Endothelial cell of umbilical vein (primary cell): Measurements from ENCODE around the gene CD48. TPM values are rescaled to one million over a fixed set of nuclear protein-coding genes. Genes with fewer than 3 reads are reported as not detected.

Experiments
- BruUV-seq: library from RNA; stranded (reverse); fragments of 400-500 nt; replicated peaks from 2 replicates; lab custom pipeline; 2021; lab: Mats Ljungman, UMichigan
- CTCF ChIA-PET: fragments of 300-600, 350-600 bp; sonication (Branson Sonifier 250); formaldehyde crosslinking; loops from one replicate; lab custom pipeline; 2021; ENCODE audit warnings: antibody characterized with exemption, inconsistent platforms; lab: Charles Lee
- POLR2A ChIA-PET: fragments of 300-600, 350-600 bp; sonication (Branson Sonifier 250); formaldehyde crosslinking; loops from one replicate; lab custom pipeline; 2021; ENCODE audit warnings: antibody characterized with exemption, inconsistent platforms; lab: Charles Lee
- DNase-seq: peaks from one replicate; pipeline ENCODE4 v3.0.0-alpha.2; 2011; ENCODE audit warnings: low read depth, low spot score
- FAIRE-seq: peaks from 2 replicates; lab custom pipeline; 2011; peaks lifted over from hg19 to GRCh38; lab: Jason Lieb, UNC
- H2AFZ ChIP-seq: 2 replicates; pipeline ENCODE4 v1.6.0; 2012; ENCODE audit warnings: low read depth, low read length, control low read depth, inconsistent platforms
- H3K27ac ChIP-seq: 2 replicates; pipeline ENCODE4 v1.5.1; 2011; ENCODE audit warnings: low read depth, mild to moderate bottlenecking, control low read depth, low read length, moderate library complexity; ENCODE audit not compliant: insufficient read depth
- H3K27me3 ChIP-seq, 2 experiments: 2 replicates each; pipeline versions ENCODE4 v1.6.0 to v1.6.1; 2011; ENCODE audit warnings: low read length in 2 of 2, mixed read lengths in 1 of 2; ENCODE audit not compliant: control insufficient read depth in 2 of 2, insufficient read depth in 2 of 2
- H3K36me3 ChIP-seq, 2 experiments: 2 replicates in 1 of 2; 3 replicates in 1 of 2; pipeline ENCODE4 v1.5.1; 2011; ENCODE audit warnings: low read length in 2 of 2, mild to moderate bottlenecking in 1 of 2, moderate library complexity in 1 of 2; ENCODE audit not compliant: control insufficient read depth in 2 of 2, insufficient read depth in 2 of 2; ENCODE audit errors: extremely low read depth in 1 of 2
- H3K4me1 ChIP-seq: 3 replicates; pipeline ENCODE4 v1.5.1; 2011; ENCODE audit warnings: mild to moderate bottlenecking, low read length; ENCODE audit not compliant: control insufficient read depth, insufficient read depth; ENCODE audit errors: extremely low read depth
- H3K4me2 ChIP-seq: 2 replicates; pipeline ENCODE4 v1.6.1; 2011; ENCODE audit warnings: low read length, control low read depth, mixed read lengths; ENCODE audit not compliant: insufficient read depth
- H3K4me3 ChIP-seq, 3 experiments: fragments of 200-600 bp in 1 of 3; sonication (generic), shearing (Covaris generic) in 1 of 3; replicated peaks in 1 of 3; 2 replicates each; pipeline ENCODE4 v1.5.1; 2011 to 2016; ENCODE audit warnings: control low read depth in 3 of 3, low read length in 3 of 3, mild to moderate bottlenecking in 2 of 3, inconsistent platforms in 1 of 3, low read depth in 1 of 3, moderate library complexity in 1 of 3; ENCODE audit not compliant: insufficient read depth in 1 of 3
- H3K79me2 ChIP-seq: 2 replicates; pipeline ENCODE4 v1.6.0; 2012; ENCODE audit warnings: low read length, inconsistent platforms; ENCODE audit not compliant: control insufficient read depth, insufficient read depth
- H3K9ac ChIP-seq: replicated peaks from 2 replicates; pipeline ENCODE3; 2011; ENCODE audit warnings: low read length, control low read depth; ENCODE audit not compliant: insufficient read depth; ENCODE audit errors: extremely low read depth
- H3K9me1 ChIP-seq: replicated peaks from 3 replicates; pipeline ENCODE4 v1.6.0; 2011; ENCODE audit warnings: mild to moderate bottlenecking, low read length; ENCODE audit not compliant: control insufficient read depth, insufficient read depth; ENCODE audit errors: extremely low read depth
- H3K9me3 ChIP-seq: replicated peaks from 2 replicates; pipeline ENCODE4 v1.5.1; 2012; ENCODE audit warnings: low read length, inconsistent platforms; ENCODE audit not compliant: control insufficient read depth, insufficient read depth
- H4K20me1 ChIP-seq: replicated peaks from 2 replicates; pipeline ENCODE3; 2011; ENCODE audit warnings: mild to moderate bottlenecking, low read length; ENCODE audit not compliant: control insufficient read depth, insufficient read depth; ENCODE audit errors: extremely low read depth
- EZH2 ChIP-seq: IDR thresholded peaks from 2 replicates; pipeline ENCODE4 v1.6.1; 2012; ENCODE audit warnings: borderline replicate concordance, low read depth, mild to moderate bottlenecking, moderate library complexity, low read length, inconsistent platforms; ENCODE audit not compliant: severe bottlenecking
- FOS ChIP-seq: IDR thresholded peaks from 2 replicates; pipeline ENCODE4 v1.6.1; 2011; ENCODE audit warnings: mild to moderate bottlenecking, low read length, moderate library complexity, borderline replicate concordance; ENCODE audit not compliant: insufficient read depth
- GATA2 ChIP-seq: IDR thresholded peaks from 2 replicates; pipeline ENCODE4 v1.7.0; 2011; ENCODE audit warnings: low read depth, mild to moderate bottlenecking, moderate library complexity, mixed read lengths, low read length; ENCODE audit not compliant: insufficient read length, insufficient read depth
- JUN ChIP-seq: IDR thresholded peaks from 2 replicates; pipeline ENCODE4 v1.6.1; 2011; ENCODE audit warnings: borderline replicate concordance, low read depth; ENCODE audit not compliant: insufficient read length, insufficient read depth
- MYC ChIP-seq: IDR thresholded peaks from one replicate; pipeline ENCODE4 v1.6.1; 2011; ENCODE audit warnings: mild to moderate bottlenecking, low read depth, low read length
- POLR2A ChIP-seq: IDR thresholded peaks from 2 replicates; pipeline ENCODE4 v1.6.1; 2012; ENCODE audit warnings: low read depth, mild to moderate bottlenecking, control low read depth, low read length
- POLR2AphosphoS5 ChIP-seq: IDR thresholded peaks from 2 replicates; pipeline ENCODE4 v1.6.1; 2012; ENCODE audit warnings: low read depth, mild to moderate bottlenecking, control low read depth, low read length, moderate library complexity; ENCODE audit not compliant: insufficient read depth
- dilution Hi-C: fragments of 300-500 bp; cut with MboI; formaldehyde crosslinking; loops from one replicate; pipeline ENCODE4 v1.15.0; 2019; ENCODE audit warnings: low sequenced_read_pairs; ENCODE audit not compliant: extremely low pct_ligation_motif_present
- intact Hi-C: fragments of 100-400 bp; cut with micrococcal nuclease; formaldehyde crosslinking; loops from one replicate; pipeline ENCODE4 v1.10.0; 2022
- polyA plus RNA-seq, 4 experiments: library from polyadenylated mRNA; depleted of rRNA in 3 of 4; stranded (reverse) in 3 of 4; unstranded in 1 of 4; fragments of >200 nt; gene quantifications; 2 replicates each; pipeline versions ENCODE4 v1.2.1 to v1.2.3, GENCODE V29; 2011 to 2012; ENCODE audit warnings: missing spikeins in 1 of 4
- total RNA-seq: library from RNA; stranded (reverse); gene quantifications from 2 replicates; pipeline ENCODE4 v1.2.3, GENCODE V29; 2021
- TF ChIP-seq, protein P1 (sequence below), 2 donors: IDR thresholded peaks; 1 replicate in 1 of 2; 2 replicates in 1 of 2; pipeline ENCODE4 v1.5.1; 2011; ENCODE audit warnings: low read length in 2 of 2, mild to moderate bottlenecking in 2 of 2, moderate library complexity in 2 of 2, control low read depth in 1 of 2, inconsistent platforms in 1 of 2, low read depth in 1 of 2; ENCODE audit not compliant: insufficient read depth in 1 of 2; ENCODE audit errors: extremely low read depth in 1 of 2
- TF ChIP-seq, protein P2 (sequence below): IDR thresholded peaks from 2 replicates; pipeline ENCODE4 v1.6.1; 2011; ENCODE audit not compliant: insufficient read depth, insufficient read length

CD48 gene
- total and polyA plus RNA-seq, 2 donors (not counting 3 experiments of a cell fraction or from before 2014, with no cell fraction given), result not detected

GRCh38 chr1:160722726-160723125 is 11.1 kb upstream of the CD48 start:
- dilution Hi-C loops, result no loop called here
- H4K20me1 ChIP-seq, result no peaks in the 10 kb centered on the region
- FAIRE-seq, result no peak
- POLR2A ChIA-PET, result no interaction called here
- no peaks in the 10 kb centered on the region for H3K9me3 ChIP-seq
- no peaks in the 10 kb centered on the region for H3K9me1 ChIP-seq
- no peaks in the 10 kb centered on the region for H3K79me2 ChIP-seq
- no peak overlapping the region for H3K4me2 ChIP-seq
- DNase-seq, result no peak
- CTCF ChIA-PET, result interaction anchor here (0.9 kb wide), 1 partner anchor 11 kb away, joined by 3 read pairs; no protein-coding TSS in a partner anchor
- H3K4me1 ChIP-seq, result no peaks in the 10 kb centered on the region
- TF ChIP-seq POLR2A (no peak), FOS (no peak), GATA2 (no peak), MYC (no peak), EZH2 (no peak), JUN (no peak), POLR2AphosphoS5 (no peak)
- TF ChIP-seq, protein P1, sequence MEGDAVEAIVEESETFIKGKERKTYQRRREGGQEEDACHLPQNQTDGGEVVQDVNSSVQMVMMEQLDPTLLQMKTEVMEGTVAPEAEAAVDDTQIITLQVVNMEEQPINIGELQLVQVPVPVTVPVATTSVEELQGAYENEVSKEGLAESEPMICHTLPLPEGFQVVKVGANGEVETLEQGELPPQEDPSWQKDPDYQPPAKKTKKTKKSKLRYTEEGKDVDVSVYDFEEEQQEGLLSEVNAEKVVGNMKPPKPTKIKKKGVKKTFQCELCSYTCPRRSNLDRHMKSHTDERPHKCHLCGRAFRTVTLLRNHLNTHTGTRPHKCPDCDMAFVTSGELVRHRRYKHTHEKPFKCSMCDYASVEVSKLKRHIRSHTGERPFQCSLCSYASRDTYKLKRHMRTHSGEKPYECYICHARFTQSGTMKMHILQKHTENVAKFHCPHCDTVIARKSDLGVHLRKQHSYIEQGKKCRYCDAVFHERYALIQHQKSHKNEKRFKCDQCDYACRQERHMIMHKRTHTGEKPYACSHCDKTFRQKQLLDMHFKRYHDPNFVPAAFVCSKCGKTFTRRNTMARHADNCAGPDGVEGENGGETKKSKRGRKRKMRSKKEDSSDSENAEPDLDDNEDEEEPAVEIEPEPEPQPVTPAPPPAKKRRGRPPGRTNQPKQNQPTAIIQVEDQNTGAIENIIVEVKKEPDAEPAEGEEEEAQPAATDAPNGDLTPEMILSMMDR (IDR thresholded peaks at IDR 0.05; ENCODE audit: extremely low read depth in 1 of 2, insufficient read depth in 1 of 2, low read depth in 1 of 2, low read length in 2 of 2), result no peak
- TF ChIP-seq, protein P2, sequence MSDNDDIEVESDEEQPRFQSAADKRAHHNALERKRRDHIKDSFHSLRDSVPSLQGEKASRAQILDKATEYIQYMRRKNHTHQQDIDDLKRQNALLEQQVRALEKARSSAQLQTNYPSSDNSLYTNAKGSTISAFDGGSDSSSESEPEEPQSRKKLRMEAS, result no peak
- H3K4me3 ChIP-seq, result no peak overlapping the region
- no peak overlapping the region for H2AFZ ChIP-seq
- intact Hi-C loops, result no loop called here
- H3K9ac ChIP-seq, result no peak overlapping the region
- no peak overlapping the region for H3K27ac ChIP-seq
- no peaks in the 10 kb centered on the region for H3K36me3 ChIP-seq
- BruUV-seq, result no TSS peak
- H3K27me3 ChIP-seq, result no peaks in the 10 kb centered on the region
